Uterus (tissue), 4 donors: Measurements from ENCODE around the gene HSD3B2. TPM values are rescaled to one million over a fixed set of nuclear protein-coding genes. Genes with fewer than 3 reads are reported as not detected.

Experiments used
- DNase-seq, 2 donors: peaks; one replicate each; pipeline ENCODE4 v3.0.0-alpha.2; 2019 to 2020
- H3K27ac ChIP-seq, 2 donors: fragments of 200-600 bp; sonication (generic); 1 replicate in 1 of 2; 2 replicates in 1 of 2; pipeline ENCODE4 v1.5.1; 2016 to 2018
- H3K27me3 ChIP-seq, 2 donors: fragments of 200-600 bp; sonication (generic); one replicate each; pipeline ENCODE4 v1.5.1; 2018 to 2019; ENCODE audit warnings: control low read depth in 1 of 2
- H3K36me3 ChIP-seq, 2 donors: fragments of 200-600 bp; sonication (generic); one replicate each; pipeline ENCODE4 v1.5.1; 2019; ENCODE audit warnings: control low read depth in 1 of 2
- H3K4me1 ChIP-seq, 2 donors: fragments of 200-600 bp; sonication (generic); one replicate each; pipeline ENCODE4 v1.5.1; 2018 to 2019; ENCODE audit warnings: control low read depth in 1 of 2
- H3K4me3 ChIP-seq, 2 donors: fragments of 200-600 bp; sonication (generic); 1 replicate in 1 of 2; 2 replicates in 1 of 2; pipeline ENCODE4 v1.5.1; 2018 to 2019; ENCODE audit warnings: mild to moderate bottlenecking in 1 of 2
- H3K9me3 ChIP-seq, 2 donors: fragments of 200-600 bp; sonication (generic); one replicate each; pipeline ENCODE4 v1.5.1; 2019; ENCODE audit warnings: control low read depth in 1 of 2
- CTCF ChIP-seq, 4 experiments: fragments of 200-600 bp in 2 of 4; fragments of 450-650 bp in 2 of 4; sonication (generic) in 2 of 4; IDR thresholded peaks; one replicate each; pipeline ENCODE4 v1.5.1; 2016 to 2019; ENCODE audit warnings: antibody characterized with exemption in 4 of 4, mild to moderate bottlenecking in 2 of 4, moderate library complexity in 1 of 4
- POLR2A ChIP-seq, 2 donors: fragments of 450-650 bp; IDR thresholded peaks; one replicate each; pipeline ENCODE4 v1.6.1; 2016; ENCODE audit warnings: antibody characterized with exemption in 2 of 2, mild to moderate bottlenecking in 1 of 2, moderate library complexity in 1 of 2
- intact Hi-C: fragments of 100-400 bp; cut with DNase I; formaldehyde crosslinking; loops from one replicate; pipeline ENCODE4 v1.15.1; 2023; ENCODE audit warnings: low total_unique reads
- total RNA-seq, 4 donors: library from RNA; depleted of rRNA in 3 of 4; stranded (reverse); fragments of >200 nt in 3 of 4; gene quantifications; one replicate each; pipeline versions ENCODE4 v1.1.0 to v1.2.4, GENCODE V29; 2014 to 2023
- donor health status: DM: yes; HTN: yes; CAD: no.

The HSD3B2 gene
- total RNA-seq, 4 donors from 2014 or later, result 0.49 TPM; not detected in 3

GRCh38 chr1:119440721-119441307 is 25.9 kb downstream of the HSD3B2 start:
- no peak for DNase-seq
- Histone ChIP-seq H3K36me3 (no peaks in the 10 kb centered on the region), H3K9me3 (no peaks in the 10 kb centered on the region), H3K4me1 (no peaks in the 10 kb centered on the region), H3K4me3 (no peak overlapping the region), H3K27ac (no peak overlapping the region), H3K27me3 (no peaks in the 10 kb centered on the region)
- no peak for TF ChIP-seq POLR2A (IDR thresholded peaks at IDR 0.05)
- TF ChIP-seq CTCF (IDR thresholded peaks at IDR 0.05), result no peak
- intact Hi-C loops, result no loop called here

GRCh38 chr1:119442756-119443155 is 27.8 kb downstream of the HSD3B2 start:
- TF ChIP-seq CTCF (IDR thresholded peaks at IDR 0.05), result no peak
- no peak for TF ChIP-seq POLR2A (IDR thresholded peaks at IDR 0.05)
- intact Hi-C loops, result no loop called here
- Histone ChIP-seq H3K4me1 (no peaks in the 10 kb centered on the region), H3K27ac (no peak overlapping the region), H3K9me3 (no peaks in the 10 kb centered on the region), H3K27me3 (no peaks in the 10 kb centered on the region), H3K36me3 (no peaks in the 10 kb centered on the region), H3K4me3 (no peak overlapping the region)
- no peak for DNase-seq

- Histone ChIP-seq H3K27me3 (no peaks in the 10 kb centered on the region), H3K36me3 (no peaks in the 10 kb centered on the region), H3K4me1 (no peaks in the 10 kb centered on the region), H3K4me3 (no peak overlapping the region), H3K9me3 (no peaks in the 10 kb centered on the region), H3K27ac (no peak overlapping the region)
- intact Hi-C loops, result no loop called here
- TF ChIP-seq CTCF (IDR thresholded peaks at IDR 0.05) (no peak), POLR2A (IDR thresholded peaks at IDR 0.05) (no peak)
- DNase-seq, result no peak
These were observed 31.4 kb downstream of the HSD3B2 start for GRCh38 chr1:119446321-119446720.

- no peak for TF ChIP-seq CTCF (IDR thresholded peaks at IDR 0.05)
- TF ChIP-seq POLR2A (IDR thresholded peaks at IDR 0.05), result no peak
- intact Hi-C loops, result no loop called here
- Histone ChIP-seq H3K9me3 (no peaks in the 10 kb centered on the region), H3K27ac (no peak overlapping the region), H3K36me3 (no peaks in the 10 kb centered on the region), H3K27me3 (no peaks in the 10 kb centered on the region), H3K4me1 (no peaks in the 10 kb centered on the region), H3K4me3 (no peak overlapping the region)
- DNase-seq, result no peak
These were observed 32.6 kb downstream of the HSD3B2 start for GRCh38 chr1:119447344-119448126.

GRCh38 chr1:119448127-119448511 is 33.2 kb downstream of the HSD3B2 start:
- no peak for DNase-seq
- Histone ChIP-seq H3K36me3 (no peaks in the 10 kb centered on the region), H3K27me3 (no peaks in the 10 kb centered on the region), H3K9me3 (no peaks in the 10 kb centered on the region), H3K4me1 (no peaks in the 10 kb centered on the region), H3K4me3 (no peak overlapping the region), H3K27ac (no peak overlapping the region)
- intact Hi-C loops, result no loop called here
- TF ChIP-seq POLR2A (IDR thresholded peaks at IDR 0.05), result no peak
- no peak for TF ChIP-seq CTCF (IDR thresholded peaks at IDR 0.05)
